IPS DF 19.7 (cell line): ENCODE measurements around the gene RASGRF1.
A peak's percentile ranks its signal among the peaks of the same experiment; 100 is the strongest.

Experiments
- DNase-seq: peaks from one replicate; pipeline ENCODE4 v3.0.0-alpha.2; 2013; ENCODE audit warnings: low read depth, low spot score

Gene RASGRF1

GRCh38 chr15:78989701-78990240 lies 100.8 kb downstream of the RASGRF1 start:
- DNase-seq = no peak

- DNase-seq = no peak
Observed at GRCh38 chr15:78988361-78988911, 102.1 kb downstream of the RASGRF1 start.

- DNase-seq = no peak
Observed at GRCh38 chr15:78987556-78988360, 102.8 kb downstream of the RASGRF1 start.

- no peak for DNase-seq
Observed at GRCh38 chr15:78985859-78986475, 104.6 kb downstream of the RASGRF1 start.

- no peak for DNase-seq
Observed at GRCh38 chr15:78984041-78984440, 106.5 kb downstream of the RASGRF1 start.

- DNase-seq = no peak
Observed at GRCh38 chr15:78983146-78983918, 107.2 kb downstream of the RASGRF1 start.

- DNase-seq = no peak
Observed at GRCh38 chr15:78982736-78983135, 107.8 kb downstream of the RASGRF1 start.

- no peak for DNase-seq
Observed at GRCh38 chr15:78981532-78982313, 108.9 kb downstream of the RASGRF1 start.

- DNase-seq = peak; percentile 85
Observed at GRCh38 chr15:78979456-78980320, 110.9 kb downstream of the RASGRF1 start.

GRCh38 chr15:78978601-78979179 lies 111.9 kb downstream of the RASGRF1 start:
- no peak for DNase-seq

GRCh38 chr15:78977591-78978347 lies 112.8 kb downstream of the RASGRF1 start:
- no peak for DNase-seq

- no peak for DNase-seq
Observed at GRCh38 chr15:78977091-78977571, 113.4 kb downstream of the RASGRF1 start.

- no peak for DNase-seq
Observed at GRCh38 chr15:78976691-78977090, 113.9 kb downstream of the RASGRF1 start.

GRCh38 chr15:78974272-78974918 lies 116.2 kb downstream of the RASGRF1 start:
- DNase-seq = no peak

- no peak for DNase-seq
Observed at GRCh38 chr15:78969687-78970349, 120.8 kb downstream of the RASGRF1 start.

GRCh38 chr15:78968539-78969271 lies 121.9 kb downstream of the RASGRF1 start:
- DNase-seq = peak; percentile 30

- DNase-seq = no peak
Observed at GRCh38 chr15:78968114-78968513, 122.5 kb downstream of the RASGRF1 start.
